Measurements from ENCODE around the gene CKLF.
"Not testable (repeated sequence)": the region's sequence is repeated elsewhere in the genome, so short reads cannot be mapped to it uniquely, and the experiment has no call there.

CKLF gene

GRCh38 chr16:66608241-66609138 lies 56.1 kb downstream of the CKLF start:
- no peak overlapping the region for H3K4me3 ChIP-seq (ENCODE audit: low read length)
- peak; percentile 95 for TF ChIP-seq CTCF (IDR thresholded peaks at IDR 0.05; ENCODE audit: insufficient read depth, low read depth, low read length, missing control alignments)
- peak; percentile 90 for DNase-seq (ENCODE audit: low read depth)

DNA sequence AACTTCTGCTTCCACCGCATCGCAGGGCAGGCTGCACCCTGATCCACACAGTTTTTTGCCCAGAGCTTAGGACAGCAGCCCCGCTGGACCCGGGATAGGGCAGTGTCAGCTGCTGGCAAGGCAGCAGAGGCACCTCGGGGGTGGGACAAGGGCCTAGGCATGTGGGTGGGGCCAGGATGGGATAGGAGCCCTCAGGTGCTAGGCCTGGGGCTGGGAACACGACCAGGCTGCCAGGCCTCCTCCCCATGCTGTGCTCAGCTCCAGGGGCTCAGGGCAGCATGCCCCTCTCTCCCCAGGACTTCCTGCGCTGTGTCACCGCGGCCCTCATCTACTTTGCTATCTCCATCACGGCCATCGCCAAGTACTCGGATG lies 56.7 kb downstream of the CKLF start:
- H3K4me3 ChIP-seq (ENCODE audit: low read length) = no peak overlapping the region
- no peak for TF ChIP-seq CTCF (IDR thresholded peaks at IDR 0.05; ENCODE audit: insufficient read depth, low read depth, low read length, missing control alignments)
- DNase-seq (ENCODE audit: low read depth) = no peak

- no peak overlapping the region for H3K4me3 ChIP-seq (ENCODE audit: low read length)
- TF ChIP-seq CTCF (IDR thresholded peaks at IDR 0.05; ENCODE audit: insufficient read depth, low read depth, low read length, missing control alignments) = no peak
- DNase-seq (ENCODE audit: low read depth) = no peak
Measured at GRCh38 chr16:66610111-66610820, 57.9 kb downstream of the CKLF start.

GRCh38 chr16:66611911-66612310 lies 59.5 kb downstream of the CKLF start:
- DNase-seq (ENCODE audit: low read depth); H3K4me3 ChIP-seq (ENCODE audit: low read length): not testable (repeated sequence)

GRCh38 chr16:66612422-66612821 lies 60.0 kb downstream of the CKLF start:
- no peak for TF ChIP-seq CTCF (IDR thresholded peaks at IDR 0.05; ENCODE audit: insufficient read depth, low read depth, low read length, missing control alignments)
- H3K4me3 ChIP-seq (ENCODE audit: low read length) = no peak overlapping the region
- no peak for DNase-seq (ENCODE audit: low read depth)

GRCh38 chr16:66614161-66614802 lies 61.9 kb downstream of the CKLF start:
- no peak overlapping the region for H3K4me3 ChIP-seq (ENCODE audit: low read length)
- no peak for DNase-seq (ENCODE audit: low read depth)
- no peak for TF ChIP-seq CTCF (IDR thresholded peaks at IDR 0.05; ENCODE audit: insufficient read depth, low read depth, low read length, missing control alignments)

Measured in epithelial cell of esophagus (primary cell).